Gastroesophageal sphincter (tissue), 3 donors: ENCODE data around the gene MESD.
A peak's percentile ranks its signal among the peaks of the same experiment; 100 is the strongest.

Experiments used
- POLR2A ChIP-seq, 2 donors: fragments of 450-650 bp; IDR thresholded peaks; one replicate each; pipeline ENCODE4 v1.6.1; 2017; ENCODE audit warnings: antibody characterized with exemption in 2 of 2, mild to moderate bottlenecking in 2 of 2, moderate library complexity in 1 of 2
- POLR2AphosphoS5 ChIP-seq: sonication (generic); formaldehyde crosslinking; IDR thresholded peaks from one replicate; pipeline ENCODE4 v1.6.1; 2017; ENCODE audit warnings: antibody characterized with exemption
- TF ChIP-seq, protein P1 (sequence below), 4 experiments: fragments of 200-600 bp in 2 of 4; fragments of 450-650 bp in 2 of 4; sonication (generic) in 1 of 4; IDR thresholded peaks; one replicate each; pipeline ENCODE4 v1.5.1; 2017 to 2019; ENCODE audit warnings: antibody characterized with exemption in 4 of 4, mild to moderate bottlenecking in 2 of 4, moderate library complexity in 2 of 4

DNA sequence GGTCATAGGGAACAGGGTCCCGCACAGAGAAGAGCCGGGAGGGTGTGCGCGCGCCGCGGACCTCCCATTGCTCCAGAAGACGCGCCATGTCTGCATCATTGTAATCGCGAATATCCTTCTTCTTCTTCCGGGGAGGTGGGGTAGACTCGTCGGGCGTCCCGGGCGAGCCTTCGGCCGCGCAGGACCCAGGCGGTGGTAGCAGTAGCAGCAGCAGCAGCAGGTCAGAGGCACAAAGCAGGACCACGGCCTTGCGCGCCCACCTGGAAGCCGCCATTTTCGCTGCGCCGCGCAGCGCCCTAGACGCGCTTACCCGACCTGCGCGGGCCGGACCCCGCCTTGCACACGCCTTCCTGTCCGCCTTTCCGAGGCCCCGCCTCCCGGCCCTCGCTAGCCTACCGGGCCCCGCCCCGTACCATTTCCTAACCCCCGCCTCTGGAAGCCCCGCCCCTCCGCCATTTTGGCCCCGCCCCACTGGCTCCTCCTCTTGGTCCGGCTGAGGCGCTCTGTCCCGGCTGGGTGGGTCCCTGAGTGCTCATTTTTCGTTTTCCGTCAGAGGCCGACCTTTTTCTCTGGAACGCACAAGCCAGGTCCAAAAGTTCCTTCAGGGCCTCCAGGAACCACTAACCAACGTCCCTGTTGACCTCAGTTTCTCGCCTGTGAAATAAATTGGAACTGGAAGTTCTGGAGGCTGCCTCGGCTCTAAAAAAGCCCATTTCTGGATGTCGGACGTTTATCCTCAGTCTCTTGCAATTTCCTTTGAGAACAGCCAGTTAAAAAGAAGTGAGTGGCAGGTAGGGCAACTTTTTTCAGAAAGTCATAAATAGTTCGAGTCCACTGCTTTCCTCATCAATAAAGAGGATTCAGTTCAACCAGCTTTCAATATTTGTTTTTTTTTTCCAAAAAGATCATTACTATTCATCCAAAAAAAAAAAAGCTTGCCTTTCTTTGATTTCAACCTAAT lies at the start of gene MESD:
- TF ChIP-seq, protein P1, sequence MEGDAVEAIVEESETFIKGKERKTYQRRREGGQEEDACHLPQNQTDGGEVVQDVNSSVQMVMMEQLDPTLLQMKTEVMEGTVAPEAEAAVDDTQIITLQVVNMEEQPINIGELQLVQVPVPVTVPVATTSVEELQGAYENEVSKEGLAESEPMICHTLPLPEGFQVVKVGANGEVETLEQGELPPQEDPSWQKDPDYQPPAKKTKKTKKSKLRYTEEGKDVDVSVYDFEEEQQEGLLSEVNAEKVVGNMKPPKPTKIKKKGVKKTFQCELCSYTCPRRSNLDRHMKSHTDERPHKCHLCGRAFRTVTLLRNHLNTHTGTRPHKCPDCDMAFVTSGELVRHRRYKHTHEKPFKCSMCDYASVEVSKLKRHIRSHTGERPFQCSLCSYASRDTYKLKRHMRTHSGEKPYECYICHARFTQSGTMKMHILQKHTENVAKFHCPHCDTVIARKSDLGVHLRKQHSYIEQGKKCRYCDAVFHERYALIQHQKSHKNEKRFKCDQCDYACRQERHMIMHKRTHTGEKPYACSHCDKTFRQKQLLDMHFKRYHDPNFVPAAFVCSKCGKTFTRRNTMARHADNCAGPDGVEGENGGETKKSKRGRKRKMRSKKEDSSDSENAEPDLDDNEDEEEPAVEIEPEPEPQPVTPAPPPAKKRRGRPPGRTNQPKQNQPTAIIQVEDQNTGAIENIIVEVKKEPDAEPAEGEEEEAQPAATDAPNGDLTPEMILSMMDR (IDR thresholded peaks at IDR 0.05): peak in 2 of 4 experiments; percentile 9 to 14
- TF ChIP-seq POLR2A (IDR thresholded peaks at IDR 0.05): peak; percentile 85 to 89
- peak; percentile 87 for TF ChIP-seq POLR2AphosphoS5
